ENCODE results near the gene A3GALT2.

DNA sequence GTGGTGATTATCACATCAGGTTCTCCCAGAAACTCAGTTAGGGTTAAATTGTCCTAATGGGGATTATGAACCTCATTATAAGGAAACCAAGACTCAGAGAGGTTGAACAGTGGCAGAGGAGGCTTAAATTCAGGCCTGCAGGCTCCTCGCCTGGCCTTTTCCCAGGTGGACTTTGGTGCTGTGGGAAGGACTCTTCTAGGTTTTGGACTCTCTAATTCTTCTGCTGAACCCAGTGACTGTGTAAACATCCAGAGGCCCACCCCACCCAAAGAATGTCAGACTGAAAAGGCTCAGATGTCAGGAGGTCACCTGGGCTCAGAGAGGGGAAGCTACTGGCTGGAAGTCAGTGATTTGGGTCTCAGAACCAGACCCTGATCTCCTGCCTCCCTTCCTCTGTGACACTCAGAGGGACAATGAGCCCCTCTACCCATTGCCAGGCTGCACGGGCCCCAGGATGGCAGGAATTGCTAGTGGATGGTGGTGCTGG is 62.1 kb downstream of the A3GALT2 start:
- TF ChIP-seq ZNF645 (tag by site-specific recombination; IDR thresholded peaks at IDR 0.05) (no peak), ZSCAN18 (tag by site-specific recombination; IDR thresholded peaks at IDR 0.05) (no peak), ZNF449 (tag by site-specific recombination; IDR thresholded peaks at IDR 0.05) (no peak), ZNF596 (tag by site-specific recombination; IDR thresholded peaks at IDR 0.05) (no peak), ZNF624 (tag by site-specific recombination; IDR thresholded peaks at IDR 0.05) (no peak)
